Stimulated activated CD4-positive, alpha-beta T cell treated with anti-CD3 and anti-CD28 coated beads, Interleukin-15, amount 100 ng/mL, for 48 hours (primary cell): ENCODE data around the gene COA5.
"Not testable (repeated sequence)": the region's sequence is repeated elsewhere in the genome, so short reads cannot be mapped to it uniquely, and the experiment has no call there.

Experiments used
- DNase-seq, 2 donors: peaks; one replicate each; pipeline ENCODE4 v3.0.0-alpha.2; 2020; ENCODE audit warnings: low read depth in 2 of 2

Gene COA5

GRCh38 chr2:98606431-98606830 is 1.9 kb downstream of the COA5 start:
- DNase-seq: no peak

DNA sequence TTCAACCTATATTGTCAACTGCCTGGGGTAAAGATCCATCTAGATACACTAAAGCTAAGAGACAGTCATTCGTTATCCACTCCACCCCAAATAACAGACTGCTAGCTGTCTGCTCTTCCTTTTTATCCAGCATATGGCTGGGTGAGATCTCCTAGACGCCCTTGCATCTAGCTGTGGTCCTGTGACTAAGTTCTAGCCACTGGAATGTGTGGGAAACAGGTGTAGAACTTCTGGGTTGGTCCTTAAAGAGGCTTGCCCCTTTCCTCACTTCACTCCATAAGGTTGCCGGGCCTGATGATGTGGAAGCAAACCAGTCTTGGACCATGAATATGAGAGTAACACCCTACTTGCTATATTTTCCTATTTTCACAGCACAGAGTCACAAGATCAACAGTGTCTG is 3.2 kb downstream of the COA5 start:
- no peak for DNase-seq

DNA sequence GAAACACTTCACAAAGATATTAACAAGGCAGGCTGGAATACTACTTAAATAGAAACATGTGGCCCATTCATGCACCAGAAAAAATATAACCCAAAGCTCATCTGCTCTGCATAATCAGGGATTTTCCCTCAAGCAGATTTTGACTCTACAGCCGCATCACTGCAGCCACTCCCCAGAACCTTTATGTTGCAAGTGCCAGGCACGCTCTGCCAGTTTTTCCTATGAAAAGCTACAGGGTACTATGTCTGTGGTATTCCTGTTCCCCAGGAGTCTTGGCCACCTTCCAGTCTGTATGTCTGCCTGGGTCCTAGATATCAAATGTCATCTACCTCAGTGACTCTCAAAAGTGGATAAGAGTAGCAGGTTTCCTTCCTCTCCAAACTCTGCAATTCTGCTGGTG is 3.8 kb downstream of the COA5 start:
- no peak for DNase-seq

DNA sequence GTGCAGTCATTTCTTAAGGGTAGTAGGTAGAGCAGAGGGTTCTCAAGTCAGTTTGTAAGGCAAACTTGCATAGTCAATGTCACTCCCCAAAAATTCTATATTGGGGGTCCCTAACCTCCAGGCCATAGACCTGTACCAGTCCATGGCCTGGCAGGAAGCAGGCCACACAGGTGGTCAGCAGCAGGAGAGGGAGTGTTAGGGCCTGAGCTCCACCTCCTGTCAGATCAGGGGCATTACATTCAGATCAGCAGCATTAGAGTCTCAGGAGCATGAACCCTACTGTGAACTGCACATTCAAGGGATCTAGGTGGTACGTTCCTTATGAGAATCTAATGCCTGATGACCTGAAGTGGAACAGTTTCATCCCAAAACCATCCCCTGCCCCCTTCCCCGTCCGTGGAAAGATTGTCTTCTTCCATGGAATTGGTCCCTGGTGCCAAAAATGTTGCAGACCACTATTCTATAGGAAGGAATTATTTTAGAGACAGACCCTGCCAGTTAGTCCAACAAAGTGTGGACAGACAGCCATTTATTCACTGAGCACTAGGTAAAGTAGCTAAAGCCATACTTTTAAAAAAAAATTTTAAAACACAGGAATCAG is 6.7 kb downstream of the COA5 start:
- no peak for DNase-seq

GRCh38 chr2:98598781-98599428 is 9.4 kb downstream of the COA5 start:
- DNase-seq: no peak

- not testable (repeated sequence) for DNase-seq
Measured at GRCh38 chr2:98594665-98595064, 13.6 kb downstream of the COA5 start.

DNA sequence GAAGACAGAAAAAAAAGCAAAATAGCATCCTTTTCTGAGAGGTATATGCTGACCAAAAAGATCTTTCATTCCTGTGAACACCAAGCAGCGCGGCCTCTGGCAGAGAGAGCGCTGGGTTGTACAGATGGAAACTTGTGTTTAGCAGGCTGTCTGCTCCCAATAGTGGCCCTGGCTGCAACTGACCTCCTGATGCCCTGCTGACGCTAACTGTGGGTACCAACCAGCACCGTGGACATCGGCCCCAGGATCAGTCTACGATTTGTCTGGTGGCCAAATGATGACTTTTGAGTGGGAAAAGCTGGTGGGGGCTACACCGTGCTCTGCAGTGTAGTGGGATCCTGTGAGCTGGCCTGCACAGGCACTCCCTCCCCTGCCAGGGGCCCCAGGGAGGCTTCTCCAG is 15.7 kb downstream of the COA5 start:
- DNase-seq: no peak

DNA sequence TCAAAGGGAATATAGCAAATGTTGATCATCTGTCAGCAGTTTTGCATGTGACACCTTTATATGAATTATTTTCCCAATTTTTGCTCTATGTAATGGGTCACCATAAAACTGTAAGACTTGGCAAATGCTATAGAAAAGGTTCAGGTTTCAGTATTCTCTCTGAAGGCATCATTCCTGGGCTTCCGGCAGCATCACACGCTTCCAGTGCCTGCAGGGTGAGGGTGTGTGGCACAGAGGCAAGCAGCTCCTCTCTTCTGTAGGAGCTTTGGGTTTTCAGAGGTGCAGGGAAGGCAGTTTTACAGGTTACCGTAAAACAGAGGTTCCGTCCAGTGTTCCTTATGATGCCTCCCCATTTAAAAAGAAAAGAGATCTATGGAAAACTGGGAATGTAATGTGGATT is 18.8 kb downstream of the COA5 start:
- no peak for DNase-seq

GRCh38 chr2:98588880-98589431 is 19.4 kb downstream of the COA5 start:
- DNase-seq: no peak

DNA sequence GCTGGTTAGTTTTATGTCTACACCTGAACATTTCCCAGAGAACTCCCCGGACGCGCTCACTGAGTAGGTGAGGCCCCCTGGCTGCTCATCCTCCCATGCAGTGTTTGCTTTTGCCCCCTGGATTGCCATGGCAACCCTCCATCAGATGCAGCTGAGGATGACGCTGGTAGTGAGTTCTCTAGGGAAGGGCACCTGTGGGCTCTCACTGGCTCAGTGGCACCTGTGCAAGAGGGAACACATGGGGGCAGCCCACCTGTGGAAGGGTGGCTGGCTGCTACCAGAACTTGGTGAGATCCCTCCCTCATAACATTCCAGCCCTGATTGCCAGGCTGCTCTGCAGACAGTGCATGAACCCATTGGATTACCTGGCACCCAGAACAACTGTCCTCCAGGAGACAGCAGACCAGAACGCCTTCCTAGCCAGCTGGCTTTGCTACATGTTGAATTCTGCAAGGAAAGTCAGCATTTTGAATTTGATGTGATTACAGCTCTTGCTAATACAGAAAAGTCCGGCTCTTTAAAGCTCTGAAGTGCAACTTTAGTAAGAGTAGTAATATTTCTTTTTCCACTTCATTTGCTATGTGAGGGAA is 21.7 kb downstream of the COA5 start:
- DNase-seq: no peak

- no peak for DNase-seq
Measured at GRCh38 chr2:98585386-98585785, 22.9 kb downstream of the COA5 start.

DNA sequence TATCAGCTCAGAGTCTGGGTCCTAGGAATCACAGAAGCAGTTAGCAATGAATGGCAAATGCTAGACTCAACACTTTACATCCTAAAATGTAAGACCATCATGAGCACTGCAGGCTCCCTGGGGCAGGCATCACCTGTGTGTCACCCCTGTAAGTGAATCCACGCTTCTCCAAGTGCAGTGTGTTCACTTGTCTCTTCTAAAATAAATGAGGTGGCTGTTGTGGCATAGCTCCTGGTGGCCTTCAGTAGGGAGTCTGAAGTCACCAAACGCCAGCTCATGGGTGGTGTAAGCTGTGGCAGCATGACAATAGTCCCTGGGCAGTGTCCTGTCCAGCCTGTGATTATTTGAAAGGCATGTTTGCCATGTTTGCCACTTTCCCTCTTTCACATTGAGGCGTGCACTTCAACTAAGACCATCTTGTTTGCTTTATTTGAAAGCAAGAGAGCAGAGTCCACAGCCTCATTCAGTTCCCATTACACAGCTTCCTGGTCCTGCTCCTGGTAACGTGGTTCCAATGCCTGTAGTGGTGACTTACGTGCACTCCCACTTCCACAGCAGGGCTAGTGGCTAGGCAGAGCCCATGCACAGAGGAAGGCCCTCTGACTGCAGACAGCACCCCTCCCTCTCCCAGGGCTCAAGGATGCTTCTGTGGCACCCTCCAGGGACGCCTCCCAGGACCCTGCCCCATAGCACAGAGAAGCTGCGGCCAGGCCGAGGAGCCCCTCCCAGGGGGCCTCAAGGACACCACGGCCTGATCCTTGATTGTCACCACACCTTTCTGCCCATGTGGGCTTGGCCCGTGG is 24.3 kb downstream of the COA5 start:
- no peak for DNase-seq

GRCh38 chr2:98583276-98583675 is 25.0 kb downstream of the COA5 start:
- no peak for DNase-seq

DNA sequence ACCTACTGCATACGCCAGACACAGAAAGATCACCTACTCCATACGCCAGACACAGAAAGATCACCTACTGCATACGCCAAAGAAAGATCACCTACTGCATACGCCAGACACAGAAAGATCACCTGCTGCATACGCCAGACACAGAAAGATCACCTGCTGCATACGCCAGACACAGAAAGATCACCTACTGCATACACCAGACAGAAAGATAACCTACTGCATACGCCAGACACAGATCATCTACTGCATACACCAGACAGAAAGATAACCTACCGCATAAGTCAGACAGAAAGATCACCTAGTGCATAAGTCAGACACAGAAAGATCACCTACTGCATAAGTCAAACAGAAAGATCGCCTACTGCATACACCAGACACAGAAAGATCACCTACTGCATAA is 25.8 kb downstream of the COA5 start:
- DNase-seq: no peak

- DNase-seq: no peak
Measured at GRCh38 chr2:98580656-98581284, 27.5 kb downstream of the COA5 start.

DNA sequence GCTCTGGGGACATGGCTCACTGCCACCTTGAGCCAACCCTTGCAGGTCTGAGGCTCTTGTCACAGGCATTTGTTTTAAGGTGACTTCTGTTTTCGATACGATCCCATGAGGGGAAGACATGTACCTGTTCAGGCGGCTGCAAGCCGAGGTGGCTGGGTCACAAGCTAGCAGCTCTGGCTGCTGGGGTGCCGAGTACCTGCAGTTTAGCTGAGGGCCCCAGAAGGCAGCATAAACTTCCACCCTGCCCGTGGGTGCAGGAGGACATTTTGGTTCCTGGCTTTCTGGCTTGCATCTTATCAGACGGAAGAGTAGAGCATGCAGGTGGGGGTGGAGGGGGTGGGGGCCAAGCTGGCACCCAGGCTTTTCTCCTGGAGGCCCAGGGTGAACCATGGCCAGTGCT is 28.4 kb downstream of the COA5 start:
- DNase-seq: no peak

DNA sequence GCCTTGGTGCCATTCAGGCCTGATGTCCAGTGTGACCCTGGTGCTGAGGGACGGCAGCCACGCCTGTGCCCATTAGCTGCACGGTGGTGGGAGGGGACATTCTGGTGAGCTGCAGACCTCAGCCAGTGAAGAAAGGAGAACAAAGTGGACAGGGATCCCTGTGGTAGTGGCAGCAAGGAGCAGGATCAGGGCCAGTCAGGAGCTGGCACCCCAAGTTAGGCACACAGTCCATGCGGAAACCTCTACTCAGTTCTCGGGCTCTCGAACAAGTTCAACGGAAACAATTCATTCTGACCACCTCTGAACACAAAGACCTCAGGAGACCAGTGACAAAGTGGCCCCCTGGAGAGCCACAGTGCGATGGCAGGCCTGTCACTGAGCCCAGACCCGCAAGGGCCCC is 30.1 kb downstream of the COA5 start:
- DNase-seq: no peak

DNA sequence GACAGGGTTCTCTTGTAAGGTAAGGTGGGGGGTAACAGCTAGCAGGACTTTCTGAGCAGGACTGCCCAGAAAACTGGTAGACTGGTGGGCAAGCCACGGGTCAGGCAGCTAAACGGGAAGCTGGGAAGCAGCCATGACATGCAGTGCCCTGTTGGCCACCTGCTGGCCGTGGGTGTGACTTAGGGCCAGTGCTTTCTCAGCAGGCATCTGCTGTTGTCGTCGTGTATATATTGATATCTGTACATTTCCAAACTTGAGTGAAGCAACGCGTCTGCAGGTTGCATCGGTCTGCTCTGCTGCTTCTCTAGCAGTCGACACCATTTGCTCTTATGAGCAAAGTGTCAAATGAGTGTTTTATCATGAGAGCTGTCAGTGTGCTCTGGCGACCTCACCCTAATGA is 31.0 kb downstream of the COA5 start:
- DNase-seq: no peak

- DNase-seq: no peak
Measured at GRCh38 chr2:98576666-98577312, 31.5 kb downstream of the COA5 start.

- no peak for DNase-seq
Measured at GRCh38 chr2:98573426-98573825, 34.9 kb downstream of the COA5 start.

- DNase-seq: no peak
Measured at GRCh38 chr2:98572676-98573075, 35.6 kb downstream of the COA5 start.
